ENCODE data around the gene ZNF490. TPM values are rescaled to one million over a fixed set of nuclear protein-coding genes. Genes with fewer than 3 reads are reported as not detected.

Gene ZNF490
- total and polyA plus RNA-seq, 2 of the 4 experiments (the other 2 are of a cell fraction) = 1.7 to 9.0 TPM

GRCh38 chr19:12642506-12642905, 31.9 kb upstream of the ZNF490 start:
- 96% methylated on average over 11 of the region's 26 CpGs; no CpG with 5 or more reads in 1 of the 2 experiments for WGBS, 2 experiments (ENCODE audit: extremely low coverage in 2 of 2, insufficient read length in 1 of 2)
- H4K91ac ChIP-seq (ENCODE audit: insufficient read depth, low read depth, low read length) = no peak overlapping the region
- DNase-seq = no peak

More at GRCh38 chr19:12642506-12642905, 31.9 kb upstream of the ZNF490 start:
- dilution Hi-C loops (cut with HindIII; ENCODE audit: low sequenced_read_pairs, unreplicated experiment) = no loop called here
- no peak overlapping the region for H3K4me2 ChIP-seq (ENCODE audit: low read depth, low read length)
- no peaks in the 10 kb centered on the region for H3K27me3 ChIP-seq (ENCODE audit: control insufficient read depth, insufficient read depth, low read length)
- no peak overlapping the region for H2BK120ac ChIP-seq (ENCODE audit: low read depth, low read length)
- H2BK15ac ChIP-seq (ENCODE audit: low read depth, low read length) = no peak overlapping the region
- ChIA-PET CTCF (no interaction called here), POLR2A (ENCODE audit: unreplicated experiment) (no interaction called here)
- no peak overlapping the region for H3K4ac ChIP-seq (ENCODE audit: low read depth, low read length)
- H2AK5ac ChIP-seq (ENCODE audit: low read depth, low read length) = no peak overlapping the region
- no peak overlapping the region for H3K27ac ChIP-seq (ENCODE audit: insufficient read depth, low read length)
- H4K8ac ChIP-seq (ENCODE audit: low read depth in 2 of 2, low read length in 2 of 2) = no peak overlapping the region
- no peak overlapping the region for H3K9ac ChIP-seq (ENCODE audit: low read depth, low read length)
- H3K23ac ChIP-seq (ENCODE audit: low read depth, low read length) = no peak overlapping the region
- no peak for TF ChIP-seq POLR2A (IDR thresholded peaks at IDR 0.05; ENCODE audit: low read depth, low read length)
- TF ChIP-seq, protein P1, sequence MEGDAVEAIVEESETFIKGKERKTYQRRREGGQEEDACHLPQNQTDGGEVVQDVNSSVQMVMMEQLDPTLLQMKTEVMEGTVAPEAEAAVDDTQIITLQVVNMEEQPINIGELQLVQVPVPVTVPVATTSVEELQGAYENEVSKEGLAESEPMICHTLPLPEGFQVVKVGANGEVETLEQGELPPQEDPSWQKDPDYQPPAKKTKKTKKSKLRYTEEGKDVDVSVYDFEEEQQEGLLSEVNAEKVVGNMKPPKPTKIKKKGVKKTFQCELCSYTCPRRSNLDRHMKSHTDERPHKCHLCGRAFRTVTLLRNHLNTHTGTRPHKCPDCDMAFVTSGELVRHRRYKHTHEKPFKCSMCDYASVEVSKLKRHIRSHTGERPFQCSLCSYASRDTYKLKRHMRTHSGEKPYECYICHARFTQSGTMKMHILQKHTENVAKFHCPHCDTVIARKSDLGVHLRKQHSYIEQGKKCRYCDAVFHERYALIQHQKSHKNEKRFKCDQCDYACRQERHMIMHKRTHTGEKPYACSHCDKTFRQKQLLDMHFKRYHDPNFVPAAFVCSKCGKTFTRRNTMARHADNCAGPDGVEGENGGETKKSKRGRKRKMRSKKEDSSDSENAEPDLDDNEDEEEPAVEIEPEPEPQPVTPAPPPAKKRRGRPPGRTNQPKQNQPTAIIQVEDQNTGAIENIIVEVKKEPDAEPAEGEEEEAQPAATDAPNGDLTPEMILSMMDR (conservative IDR thresholded peaks at IDR 0.05; ENCODE audit: low read depth, low read length) = no peak
- no peak for TF ChIP-seq MXI1 (IDR thresholded peaks at IDR 0.05; ENCODE audit: borderline replicate concordance, low read depth, low read length)
- no peak for TF ChIP-seq BHLHE40 (IDR thresholded peaks at IDR 0.05; ENCODE audit: low read depth, low read length)
- TF ChIP-seq MAFK (IDR thresholded peaks at IDR 0.05; ENCODE audit: low read depth, low read length) = no peak
- TF ChIP-seq RFX5 (IDR thresholded peaks at IDR 0.05; ENCODE audit: low read depth, low read length) = no peak
- TF ChIP-seq RAD21 (IDR thresholded peaks at IDR 0.05; ENCODE audit: low read length) = no peak
- TF ChIP-seq SMC3 (IDR thresholded peaks at IDR 0.05; ENCODE audit: low read depth, low read length) = no peak
- TF ChIP-seq, protein P2, sequence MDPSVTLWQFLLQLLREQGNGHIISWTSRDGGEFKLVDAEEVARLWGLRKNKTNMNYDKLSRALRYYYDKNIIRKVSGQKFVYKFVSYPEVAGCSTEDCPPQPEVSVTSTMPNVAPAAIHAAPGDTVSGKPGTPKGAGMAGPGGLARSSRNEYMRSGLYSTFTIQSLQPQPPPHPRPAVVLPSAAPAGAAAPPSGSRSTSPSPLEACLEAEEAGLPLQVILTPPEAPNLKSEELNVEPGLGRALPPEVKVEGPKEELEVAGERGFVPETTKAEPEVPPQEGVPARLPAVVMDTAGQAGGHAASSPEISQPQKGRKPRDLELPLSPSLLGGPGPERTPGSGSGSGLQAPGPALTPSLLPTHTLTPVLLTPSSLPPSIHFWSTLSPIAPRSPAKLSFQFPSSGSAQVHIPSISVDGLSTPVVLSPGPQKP (IDR thresholded peaks at IDR 0.05; ENCODE audit: borderline replicate concordance, low read depth, low read length) = no peak
- TF ChIP-seq FOS (IDR thresholded peaks at IDR 0.05; ENCODE audit: low read depth, low read length) = no peak
- TF ChIP-seq CEBPB (IDR thresholded peaks at IDR 0.05; ENCODE audit: low read depth, low read length) = no peak
- no peak for TF ChIP-seq RCOR1 (IDR thresholded peaks at IDR 0.05; ENCODE audit: insufficient replicate concordance, low read length)
- no peak for TF ChIP-seq MAZ (IDR thresholded peaks at IDR 0.05; ENCODE audit: borderline replicate concordance, low read depth, low read length)
- no peak for TF ChIP-seq CHD1 (IDR thresholded peaks at IDR 0.05; ENCODE audit: low read depth, low read length)
- TF ChIP-seq NFE2L2 (IDR thresholded peaks at IDR 0.05; ENCODE audit: low read depth, low read length) = no peak
- TF ChIP-seq, protein P3, sequence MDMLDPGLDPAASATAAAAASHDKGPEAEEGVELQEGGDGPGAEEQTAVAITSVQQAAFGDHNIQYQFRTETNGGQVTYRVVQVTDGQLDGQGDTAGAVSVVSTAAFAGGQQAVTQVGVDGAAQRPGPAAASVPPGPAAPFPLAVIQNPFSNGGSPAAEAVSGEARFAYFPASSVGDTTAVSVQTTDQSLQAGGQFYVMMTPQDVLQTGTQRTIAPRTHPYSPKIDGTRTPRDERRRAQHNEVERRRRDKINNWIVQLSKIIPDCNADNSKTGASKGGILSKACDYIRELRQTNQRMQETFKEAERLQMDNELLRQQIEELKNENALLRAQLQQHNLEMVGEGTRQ (IDR thresholded peaks at IDR 0.05; ENCODE audit: low read depth, low read length) = no peak
- H3K79me1 ChIP-seq (ENCODE audit: low read depth in 1 of 2, low read length in 2 of 2) = no peaks in the 10 kb centered on the region
- no peak overlapping the region for H3K14ac ChIP-seq (replicated peaks; ENCODE audit: low read depth, low read length)
- H2BK20ac ChIP-seq (ENCODE audit: low read depth, low read length) = no peak overlapping the region
- no peaks in the 10 kb centered on the region for H3K9me3 ChIP-seq (ENCODE audit: control insufficient read depth, insufficient read depth, low read length)
- no TSS peak for BruUV-seq (replicated peaks)
- no peak overlapping the region for H4K5ac ChIP-seq (ENCODE audit: low read depth, low read length)
- H3K4me1 ChIP-seq (ENCODE audit: control insufficient read depth, insufficient read depth, low read length) = peaks cover 3% of the 10 kb centered on the region
- no peaks in the 10 kb centered on the region for H4K20me1 ChIP-seq (ENCODE audit: insufficient read depth, low read length)
- no peak overlapping the region for H3K4me3 ChIP-seq (ENCODE audit: insufficient read depth, low read depth, low read length)
- in situ Hi-C loops (cut with MboI; ENCODE audit: low sequenced_read_pairs) = no loop called here
- no peak overlapping the region for H3K56ac ChIP-seq (ENCODE audit: extremely low read depth, insufficient read depth, low read length)
- no peaks in the 10 kb centered on the region for H3K36me3 ChIP-seq (ENCODE audit: control insufficient read depth, insufficient read depth, low read length)
- intact Hi-C loops (cut with micrococcal nuclease) = no loop called here
- no peaks in the 10 kb centered on the region for H3K9me1 ChIP-seq (ENCODE audit: insufficient read depth, low read length)
- no peak overlapping the region for H3K18ac ChIP-seq (ENCODE audit: low read depth, low read length)
- no peak overlapping the region for H2AK9ac ChIP-seq (replicated peaks; ENCODE audit: low read depth, low read length, poor library complexity)
- no peak overlapping the region for H2AFZ ChIP-seq (replicated peaks; ENCODE audit: low read length, poor library complexity)
- no peak for ATAC-seq (ENCODE audit: low read depth)
- H2BK5ac ChIP-seq (ENCODE audit: low read depth, low read length, poor library complexity, severe bottlenecking) = no peak overlapping the region
